ENCODE results near the gene MRPL47. TPM values are rescaled to one million over a fixed set of nuclear protein-coding genes. Genes with fewer than 3 reads are reported as not detected.

The MRPL47 gene
- total and polyA plus RNA-seq, 9 of the 15 experiments (the other 6 are each of a cell fraction or from before 2014, with no cell fraction given), result 101 to 437 (median 141) TPM

GRCh38 chr3:179551349-179552105, 52.9 kb downstream of the MRPL47 start:
- no peak for DNase-seq (ENCODE audit: extremely low read depth in 1 of 4, low spot score in 3 of 4)
- Histone ChIP-seq H3K4me1 (replicated peaks in 1 of 2; ENCODE audit: control insufficient read depth in 2 of 2, insufficient read depth in 2 of 2, low read length in 2 of 2) (peaks cover 0 to 3% of the 10 kb centered on the region in 2 experiments; a peak in 2 of 5 replicates), H3K4me2 (ENCODE audit: insufficient read depth, low read length) (no peak overlapping the region), H3K36me3 (ENCODE audit: control insufficient read depth, insufficient read depth, low read length) (no peaks in the 10 kb centered on the region), H3K27me3 (ENCODE audit: control insufficient read depth in 2 of 2, insufficient read depth in 2 of 2, low read length in 2 of 2) (no peaks in the 10 kb centered on the region), H3K27ac (ENCODE audit: extremely low read depth, low read depth, low read length) (no peak overlapping the region), H3K9me1 (ENCODE audit: control insufficient read depth, insufficient read depth, low read length) (no peaks in the 10 kb centered on the region), H4K20me1 (replicated peaks; ENCODE audit: control insufficient read depth, insufficient read depth, low read length) (no peaks in the 10 kb centered on the region), H2AFZ (ENCODE audit: low read depth, low read length) (no peak overlapping the region), H3K9me3 (replicated peaks; ENCODE audit: control insufficient read depth, insufficient read depth, low read depth, low read length) (no peaks in the 10 kb centered on the region), H3K79me2 (ENCODE audit: control insufficient read depth, insufficient read depth, low read length) (no peaks in the 10 kb centered on the region), H3K4me3 (no peak overlapping the region), H3K9ac (ENCODE audit: insufficient read depth in 1 of 2, low read depth in 2 of 2, low read length in 2 of 2) (no peak overlapping the region)
- 19% methylated on average over 4 of the region's 4 CpGs for WGBS (ENCODE audit: insufficient coverage, low coverage, missing lambda C conversion rate)
- POLR2A ChIA-PET, result no interaction called here
- CTCF ChIA-PET (ENCODE audit: low intra/inter-chr PET ratio), result no interaction called here
- in situ Hi-C loops (cut with MboI) (loop anchor here (25.0 kb wide), 1 partner anchor 539 kb away; no protein-coding TSS in a partner anchor), intact Hi-C loops (cut with micrococcal nuclease) (no loop called here)
- no TSS peak for BruUV-seq (replicated peaks)
- ATAC-seq, result no peak
- TF ChIP-seq ZNF76 (CRISPR knock-in tag; IDR thresholded peaks at IDR 0.05; ENCODE audit: borderline replicate concordance), result no peak
- TF ChIP-seq NELFE (IDR thresholded peaks at IDR 0.05; ENCODE audit: insufficient read depth, insufficient read length), result no peak
- TF ChIP-seq ZNF143 (CRISPR knock-in tag; IDR thresholded peaks at IDR 0.05), result no peak
- TF ChIP-seq RUNX1 (IDR thresholded peaks at IDR 0.05; ENCODE audit: low read depth), result no peak
- TF ChIP-seq CREB1 (IDR thresholded peaks at IDR 0.05), result no peak
- no peak for TF ChIP-seq CREB1 (CRISPR knock-in tag; IDR thresholded peaks at IDR 0.05)
- no peak for TF ChIP-seq CBX3 (IDR thresholded peaks at IDR 0.05; ENCODE audit: borderline replicate concordance in 1 of 2, low read length in 2 of 2)
- no peak for TF ChIP-seq FOXJ2 (tag; IDR thresholded peaks at IDR 0.05)
- no peak for TF ChIP-seq ETS2 (tag; IDR thresholded peaks at IDR 0.05; ENCODE audit: borderline replicate concordance, poor library complexity, severe bottlenecking)
- no peak for TF ChIP-seq ETV6 (IDR thresholded peaks at IDR 0.05; ENCODE audit: borderline replicate concordance in 1 of 2, low read depth in 2 of 2, low read length in 1 of 2)
- TF ChIP-seq ETV6 (CRISPR knock-in tag; IDR thresholded peaks at IDR 0.05; ENCODE audit: borderline replicate concordance), result no peak
- TF ChIP-seq CBX1 (IDR thresholded peaks at IDR 0.05; ENCODE audit: low read depth), result no peak
- TF ChIP-seq TCFL5 (CRISPR knock-in tag; conservative IDR thresholded peaks at IDR 0.05), result no peak
- no peak for TF ChIP-seq SMARCE1 (IDR thresholded peaks at IDR 0.05)
- TF ChIP-seq FOXK2 (conservative IDR thresholded peaks at IDR 0.05 in 1 of 2, IDR thresholded peaks at IDR 0.05 in 1 of 2; ENCODE audit: low read depth in 2 of 2), result no peak
- no peak for FAIRE-seq
